Heart right ventricle (tissue), 16 donors: Measurements from ENCODE around the gene KCNH1. TPM values are rescaled to one million over a fixed set of nuclear protein-coding genes. Genes with fewer than 3 reads are reported as not detected.

Source experiments
- ATAC-seq, 8 donors: fragments of 200-7000 bp; cut with Tn5 transposase; one replicate each; pipeline ENCODE4 v1.9.1; 2020; ENCODE audit warnings: mild to moderate bottlenecking in 8 of 8, moderate library complexity in 8 of 8, moderate number of reproducible peaks in 1 of 8
- DNase-seq, 2 donors: peaks; one replicate each; pipeline ENCODE4 v3.0.0-alpha.2; 2020
- H3K27ac ChIP-seq, 10 donors: fragments of 200-600 bp; sonication (generic) in 2 of 10; one replicate each; pipeline versions ENCODE4 v1.5.0 to v1.8.0; 2020 to 2022; ENCODE audit warnings: mild to moderate bottlenecking in 3 of 10
- H3K27me3 ChIP-seq, 7 donors: fragments of 200-600 bp; one replicate each; pipeline ENCODE4 v1.8.0; 2021 to 2022; ENCODE audit warnings: mild to moderate bottlenecking in 2 of 7
- H3K36me3 ChIP-seq, 9 donors: fragments of 200-600 bp; sonication (generic) in 1 of 9; one replicate each; pipeline versions ENCODE4 v1.5.0 to v1.8.0; 2020 to 2022; ENCODE audit warnings: mild to moderate bottlenecking in 2 of 9
- H3K4me1 ChIP-seq, 9 donors: fragments of 200-600 bp; sonication (generic) in 1 of 9; one replicate each; pipeline versions ENCODE4 v1.5.0 to v1.8.0; 2020 to 2022; ENCODE audit warnings: mild to moderate bottlenecking in 4 of 9
- H3K4me3 ChIP-seq, 10 donors: fragments of 200-600 bp; sonication (generic) in 2 of 10; one replicate each; pipeline versions ENCODE4 v1.5.0 to v1.8.0; 2020 to 2022; ENCODE audit warnings: mild to moderate bottlenecking in 7 of 10, moderate library complexity in 2 of 10
- H3K9me3 ChIP-seq, 11 donors: fragments of 200-600 bp in 10 of 11; sonication (generic) in 2 of 11; one replicate each; pipeline versions ENCODE4 v1.5.0 to v1.8.0; 2013 to 2022; ENCODE audit warnings: mild to moderate bottlenecking in 2 of 11, control low read depth in 1 of 11, moderate library complexity in 1 of 11
- WGBS, 2 donors: extraction: QIAGEN DNeasy Blood & Tissue Kit; methylation state at CpG; one replicate each; pipeline ENCODE4 v1.1.7; 2013; ENCODE audit warnings: inconsistent platforms in 1 of 2; 5-methylcytosine and 5-hydroxymethylcytosine counted together
- intact Hi-C, 10 donors: fragments of 100-400 bp; cut with DNase I; formaldehyde crosslinking; loops; one replicate each; pipeline versions ENCODE4 v1.11.1 to v1.14.2; 2022
- polyA plus RNA-seq, 2 donors: library from polyadenylated mRNA; stranded (reverse); fragments of 200-250 nt; gene quantifications; one replicate each; pipeline ENCODE4 v1.2.3, GENCODE V29; 2013
- total RNA-seq, 10 donors: library from RNA; stranded (reverse); fragmentation: NEBNext Ultra II Directional in 3 of 10; extraction: Animal tissue kit (Norgen Biotek cat#: 25700) in 3 of 10; gene quantifications; one replicate each; pipeline versions ENCODE4 v1.2.1 to v1.2.4, GENCODE V29; 2021 to 2023
- TF ChIP-seq, protein P1 (sequence below), 9 donors: fragments of 200-600 bp; sonication (generic) in 2 of 9; IDR thresholded peaks; one replicate each; pipeline versions ENCODE4 v1.5.0 to v1.8.0; 2021 to 2022; ENCODE audit warnings: antibody characterized with exemption in 9 of 9, mild to moderate bottlenecking in 5 of 9, moderate library complexity in 1 of 9
- donor health status: Arrhythmogenic right ventricular cardiomyopathy.
- donor health status: ischemic (EF 13 %, LVEDD 7.1; RV severe dilation, severe dysfunction).
- donor health status: healthy with polysubstance abuse.
- donor health status: DM: no; HTN: yes; CAD: no.
- donor health status: DM: no; HTN: no; CAD: no.
- donor health status: ischemic (EF 25% LVEDD 6.9; RV normal size, moderate dysfunction).
- donor health status: ischemic (EF 25% LVEDD 5.7; RV mildly dilated, moderate dysfunction).
- donor health status: healthy.
- donor health status: DM: yes; HTN: yes; CAD: no.
- donor health status: Ischemic cardiomyopathy.
- donor health status: ischemic (EF 35%, LVEDD 5.7; RV mildly dilated, moderate dysfunction).
- donor health status: nonischemic (EF 11% LVEDD 7.7; RV severe dilation, severe dysfunction).
- donor health status: DM: yes; HTN: yes; CAD: no.
- donor health status: PGD.
- donor health status: ischemic (EF 29% LVEDD 5.4; RV normal size, mild dysfunction).
- donor health status: nonischemic (EF 23%, LVEDD 6.1; RV moderate dilation, normal function).

KCNH1 gene
- total and polyA plus RNA-seq, 12 donors: 0.09 TPM; not detected in 11

DNA sequence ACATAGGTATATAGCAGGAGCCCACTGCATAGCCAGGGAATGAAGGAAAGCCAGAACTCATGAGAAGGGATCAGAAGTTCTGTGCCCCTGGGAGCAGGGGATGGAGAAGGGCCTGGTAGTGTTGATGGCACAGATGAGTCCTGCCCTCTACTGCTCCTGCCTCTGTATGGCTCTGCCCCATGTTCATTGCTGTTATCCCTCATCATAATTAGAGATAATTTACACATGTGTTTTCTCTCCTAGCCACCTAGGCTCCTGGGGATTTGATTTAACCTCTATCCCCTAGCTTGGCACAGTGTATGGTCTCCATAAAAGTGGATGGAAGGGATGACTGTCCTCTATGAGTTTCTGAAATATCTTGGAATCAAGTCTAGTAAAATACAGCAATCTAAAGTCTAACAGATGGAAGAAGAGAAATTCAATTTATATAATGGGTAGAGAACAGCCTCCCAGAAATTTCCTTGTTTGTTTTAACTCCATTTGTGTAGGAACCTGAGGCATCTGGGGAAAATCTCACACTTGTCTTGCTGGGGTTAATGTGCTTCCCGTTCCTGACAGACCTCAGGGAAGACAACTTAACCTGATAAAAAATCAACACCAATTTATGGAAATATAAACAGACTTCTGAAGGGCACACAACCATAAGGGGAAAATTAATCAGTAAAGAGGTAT lies 411.4 kb downstream of the KCNH1 start:
- no peaks in the 10 kb centered on the region for H3K4me1 ChIP-seq
- DNase-seq: no peak
- H3K27ac ChIP-seq: no peak overlapping the region
- H3K4me3 ChIP-seq: no peak overlapping the region
- WGBS, 2 donors: 37 to 39% methylated on average over 1 of the region's 1 CpG
- peaks cover 0 to 20% (median 7%) of the 10 kb centered on the region in 7 donors for H3K27me3 ChIP-seq
- intact Hi-C loops: no loop called here
- ATAC-seq: no peak
- TF ChIP-seq, protein P1, sequence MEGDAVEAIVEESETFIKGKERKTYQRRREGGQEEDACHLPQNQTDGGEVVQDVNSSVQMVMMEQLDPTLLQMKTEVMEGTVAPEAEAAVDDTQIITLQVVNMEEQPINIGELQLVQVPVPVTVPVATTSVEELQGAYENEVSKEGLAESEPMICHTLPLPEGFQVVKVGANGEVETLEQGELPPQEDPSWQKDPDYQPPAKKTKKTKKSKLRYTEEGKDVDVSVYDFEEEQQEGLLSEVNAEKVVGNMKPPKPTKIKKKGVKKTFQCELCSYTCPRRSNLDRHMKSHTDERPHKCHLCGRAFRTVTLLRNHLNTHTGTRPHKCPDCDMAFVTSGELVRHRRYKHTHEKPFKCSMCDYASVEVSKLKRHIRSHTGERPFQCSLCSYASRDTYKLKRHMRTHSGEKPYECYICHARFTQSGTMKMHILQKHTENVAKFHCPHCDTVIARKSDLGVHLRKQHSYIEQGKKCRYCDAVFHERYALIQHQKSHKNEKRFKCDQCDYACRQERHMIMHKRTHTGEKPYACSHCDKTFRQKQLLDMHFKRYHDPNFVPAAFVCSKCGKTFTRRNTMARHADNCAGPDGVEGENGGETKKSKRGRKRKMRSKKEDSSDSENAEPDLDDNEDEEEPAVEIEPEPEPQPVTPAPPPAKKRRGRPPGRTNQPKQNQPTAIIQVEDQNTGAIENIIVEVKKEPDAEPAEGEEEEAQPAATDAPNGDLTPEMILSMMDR (IDR thresholded peaks at IDR 0.05): no peak
- no peaks in the 10 kb centered on the region for H3K36me3 ChIP-seq
- no peaks in the 10 kb centered on the region for H3K9me3 ChIP-seq

DNA sequence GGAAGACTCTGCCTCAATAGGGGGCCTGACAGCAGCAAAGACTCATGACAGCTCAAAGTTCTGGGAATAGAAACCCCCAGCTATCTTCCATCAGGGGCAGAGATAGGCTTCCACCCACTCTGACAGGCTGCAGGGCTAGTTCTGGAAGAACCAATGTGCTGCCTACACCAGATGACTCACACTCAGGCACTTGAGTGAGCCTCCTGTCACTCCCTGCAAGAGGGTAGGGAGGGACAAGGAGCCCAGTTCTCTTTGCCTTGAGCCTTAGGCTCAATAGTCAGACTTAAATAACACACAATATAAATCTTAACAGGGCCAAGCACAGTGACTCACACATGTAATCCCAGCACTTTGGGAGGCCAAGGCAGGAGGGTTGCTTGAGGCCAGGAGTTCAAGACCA lies 418.9 kb downstream of the KCNH1 start:
- intact Hi-C loops: loop anchor here in 1 of 10 donors (10.0 kb wide), 1 partner anchor 420 kb away; the partner anchor contains the start of gene KCNH1
- Histone ChIP-seq H3K9me3 (no peaks in the 10 kb centered on the region), H3K27ac (no peak overlapping the region), H3K4me3 (no peak overlapping the region), H3K27me3 (no peaks in the 10 kb centered on the region), H3K4me1 (no peaks in the 10 kb centered on the region), H3K36me3 (no peaks in the 10 kb centered on the region)
- TF ChIP-seq, protein P1 (IDR thresholded peaks at IDR 0.05): no peak
- DNase-seq (no peak), ATAC-seq (no peak)

DNA sequence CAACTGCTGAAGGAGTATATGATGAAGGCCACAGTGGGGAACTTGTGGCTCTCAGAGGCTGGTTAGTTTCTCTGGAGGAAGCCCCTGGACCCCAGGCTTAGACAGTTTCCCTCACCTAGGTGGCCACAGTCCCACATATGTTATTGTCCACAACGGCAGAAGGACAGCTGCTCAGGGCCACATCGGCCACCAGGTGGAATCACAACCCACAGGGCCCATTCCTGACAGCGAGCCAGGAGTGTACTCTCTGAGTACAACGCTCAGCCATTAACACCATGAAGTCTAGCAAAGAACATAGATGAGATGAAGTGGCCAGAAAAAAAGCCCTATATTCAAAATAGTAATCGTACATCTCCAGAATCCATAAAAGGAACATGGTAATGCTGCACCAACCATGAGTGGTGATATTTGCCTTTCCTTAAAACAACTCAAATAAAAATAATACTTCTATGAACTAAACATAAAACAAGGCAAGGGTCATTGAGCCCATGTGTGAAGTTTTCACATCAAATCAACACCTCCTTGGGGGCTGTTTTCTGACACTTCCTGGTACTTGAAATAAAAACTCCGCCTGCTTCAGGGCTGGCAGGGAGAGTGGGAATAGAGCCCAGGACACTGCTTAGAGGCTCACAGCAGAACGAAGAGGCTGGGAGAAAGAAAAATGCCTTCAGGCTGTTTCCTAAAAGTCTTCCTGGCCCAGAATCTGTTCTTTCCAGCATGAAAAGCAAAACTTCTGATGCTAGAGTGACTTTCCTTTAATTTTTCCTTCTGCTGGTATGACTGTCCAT lies 421.9 kb downstream of the KCNH1 start:
- intact Hi-C loops: loop anchor here in 2 of 10 donors (5.0 to 10.0 kb wide), 2 partner anchors 420 to 423 kb away; partner anchors contain the start of gene KCNH1 (in 2 of the 2)
- no peaks in the 10 kb centered on the region for H3K27me3 ChIP-seq
- no peak overlapping the region for H3K4me3 ChIP-seq
- no peaks in the 10 kb centered on the region for H3K4me1 ChIP-seq
- no peaks in the 10 kb centered on the region for H3K9me3 ChIP-seq
- ATAC-seq (peak in 1 of 8 donors; percentile 70), DNase-seq (peak in 1 of 2 donors; percentile 19)
- no peak overlapping the region for H3K27ac ChIP-seq
- WGBS, 2 donors: 51 to 55% methylated on average over 7 of the region's 7 CpGs
- H3K36me3 ChIP-seq: no peaks in the 10 kb centered on the region
- TF ChIP-seq, protein P1 (IDR thresholded peaks at IDR 0.05): peak in 3 of 9 donors; percentile 6 to 23 (median 12)

DNA sequence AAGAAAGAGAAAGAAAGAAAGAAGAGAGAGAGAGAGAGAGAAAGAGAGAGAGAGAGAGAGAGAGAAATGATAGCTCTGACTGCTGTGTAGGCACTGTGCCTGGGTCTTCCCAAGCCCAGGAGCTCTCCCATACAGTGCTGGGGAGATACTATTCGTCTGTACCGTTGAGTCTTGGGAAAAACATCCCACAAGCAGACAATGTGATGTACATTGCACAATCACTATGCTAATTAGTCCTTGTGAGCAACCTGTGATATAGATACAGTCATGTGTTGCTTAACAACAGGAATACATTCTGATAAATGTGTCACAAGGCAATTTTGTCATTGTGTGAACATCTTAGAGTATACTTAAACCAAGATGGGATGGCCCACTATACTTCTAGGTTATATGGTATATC lies 424.2 kb downstream of the KCNH1 start:
- intact Hi-C loops: loop anchor here in 2 of 10 donors (5.0 to 10.0 kb wide), 2 partner anchors 423 to 425 kb away; partner anchors contain the start of gene KCNH1 (in 2 of the 2)
- TF ChIP-seq, protein P1 (IDR thresholded peaks at IDR 0.05): no peak
- 83 to 87% methylated on average over 2 of the region's 2 CpGs for WGBS, 2 donors
- ATAC-seq (no peak), DNase-seq (no peak)
- no peak overlapping the region for H3K4me3 ChIP-seq
- H3K27me3 ChIP-seq: no peaks in the 10 kb centered on the region
- H3K9me3 ChIP-seq: no peaks in the 10 kb centered on the region
- no peak overlapping the region for H3K27ac ChIP-seq
- H3K36me3 ChIP-seq: no peaks in the 10 kb centered on the region
- no peaks in the 10 kb centered on the region for H3K4me1 ChIP-seq
